GM19240 (cell line): ENCODE measurements around the gene HTT-AS.
A peak's percentile ranks its signal among the peaks of the same experiment; 100 is the strongest.
"Not testable (repeated sequence)": the region's sequence is repeated elsewhere in the genome, so short reads cannot be mapped to it uniquely, and the experiment has no call there.

ENCODE experiments used
- DNase-seq: peaks from one replicate; pipeline ENCODE4 v3.0.0; 2011; ENCODE audit warnings: low spot score; ENCODE audit not compliant: insufficient read length

Gene HTT-AS

DNA sequence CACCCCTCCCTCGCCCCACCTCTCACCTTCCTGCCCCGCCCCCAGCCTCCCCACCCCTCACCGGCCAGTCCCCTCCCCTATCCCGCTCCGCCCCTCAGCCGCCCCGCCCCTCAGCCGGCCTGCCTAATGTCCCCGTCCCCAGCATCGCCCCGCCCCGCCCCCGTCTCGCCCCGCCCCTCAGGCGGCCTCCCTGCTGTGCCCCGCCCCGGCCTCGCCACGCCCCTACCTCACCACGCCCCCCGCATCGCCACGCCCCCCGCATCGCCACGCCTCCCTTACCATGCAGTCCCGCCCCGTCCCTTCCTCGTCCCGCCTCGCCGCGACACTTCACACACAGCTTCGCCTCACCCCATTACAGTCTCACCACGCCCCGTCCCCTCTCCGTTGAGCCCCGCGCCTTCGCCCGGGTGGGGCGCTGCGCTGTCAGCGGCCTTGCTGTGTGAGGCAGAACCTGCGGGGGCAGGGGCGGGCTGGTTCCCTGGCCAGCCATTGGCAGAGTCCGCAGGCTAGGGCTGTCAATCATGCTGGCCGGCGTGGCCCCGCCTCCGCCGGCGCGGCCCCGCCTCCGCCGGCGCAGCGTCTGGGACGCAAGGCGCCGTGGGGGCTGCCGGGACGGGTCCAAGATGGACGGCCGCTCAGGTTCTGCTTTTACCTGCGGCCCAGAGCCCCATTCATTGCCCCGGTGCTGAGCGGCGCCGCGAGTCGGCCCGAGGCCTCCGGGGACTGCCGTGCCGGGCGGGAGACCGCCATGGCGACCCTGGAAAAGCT, at the start of gene HTT-AS, which contains the start of gene HTT:
Gene HTT-AS, minus strand, starts transcription at position 461 of the 768 bp plus-strand sequence.
Gene HTT, plus strand, starts transcription at position 604 of the 768 bp plus-strand sequence. Its CDS starts 145 bp downstream, at position 749.
- peak; percentile 65 for DNase-seq

DNA sequence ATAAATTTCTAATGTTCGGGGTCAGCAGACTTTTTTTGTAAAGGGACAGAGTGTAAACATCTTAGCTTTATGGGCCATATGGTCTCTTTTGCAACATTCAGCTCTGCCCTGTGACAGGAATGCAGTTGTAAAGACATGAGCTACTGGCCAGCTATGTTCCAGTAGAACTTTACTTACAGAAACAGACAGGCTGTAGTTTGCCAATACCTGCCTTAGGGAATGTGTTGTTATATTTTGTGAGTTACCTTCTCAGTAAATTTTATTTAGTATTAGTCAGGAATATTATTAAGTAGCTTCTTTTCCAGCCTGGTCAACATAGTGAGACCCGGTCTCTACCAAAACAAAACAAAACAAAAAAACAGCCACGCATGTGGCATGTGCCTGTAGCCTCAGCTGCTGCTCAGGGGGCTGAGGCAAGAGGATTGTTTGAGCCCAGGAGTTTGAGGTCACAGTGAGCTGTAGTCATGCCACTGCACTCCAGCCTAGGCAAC, 48.9 kb upstream of the HTT-AS start:
- no peak for DNase-seq

DNA sequence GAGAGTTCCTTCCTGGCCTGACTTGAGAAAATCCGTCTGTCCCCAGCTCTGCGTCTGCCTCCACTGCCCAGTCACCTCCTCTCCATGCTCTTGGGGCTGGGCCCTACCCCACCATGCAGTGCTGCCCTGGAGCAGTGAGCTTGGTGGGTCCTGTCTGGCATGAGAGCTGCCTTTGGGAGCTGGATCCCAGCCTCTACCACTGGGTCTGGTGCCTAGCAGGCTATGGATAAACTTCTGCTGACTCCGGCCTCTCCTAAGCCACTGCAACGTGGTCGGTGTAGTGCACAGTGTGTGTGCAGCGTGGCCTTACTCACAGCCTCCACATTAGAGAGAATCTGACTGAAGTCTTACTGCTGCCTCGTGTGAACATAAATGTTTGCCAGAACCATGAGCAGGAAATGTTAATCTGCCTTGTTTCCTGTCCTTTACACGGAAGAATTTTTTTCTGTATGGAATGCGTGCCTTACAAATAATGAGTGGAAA, 47.8 kb upstream of the HTT-AS start:
- DNase-seq = no peak

DNA sequence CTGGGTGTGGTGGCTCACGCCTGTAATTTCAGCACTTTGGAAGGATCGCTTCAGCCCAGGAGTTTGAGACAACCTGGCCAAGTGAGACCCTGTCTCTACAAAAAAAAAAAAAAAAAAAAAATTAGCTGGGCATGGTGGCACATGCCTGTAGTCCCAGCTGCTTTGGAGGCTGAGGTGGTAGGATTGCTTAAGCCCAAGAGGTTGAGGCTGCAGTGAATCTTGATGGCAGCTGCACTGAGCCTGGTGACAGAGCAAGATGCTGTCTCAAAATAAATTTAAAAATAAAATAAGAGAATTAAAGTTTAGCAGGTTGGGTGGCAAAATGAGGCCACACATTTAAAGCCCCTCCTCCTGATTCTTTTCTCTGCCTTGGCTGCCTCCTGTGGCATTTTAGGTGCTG, 47.3 kb upstream of the HTT-AS start:
- DNase-seq = no peak

- DNase-seq = no peak
These were observed 46.8 kb upstream of the HTT-AS start for GRCh38 chr4:3121110-3121509.

- DNase-seq = no peak
These were observed 45.1 kb upstream of the HTT-AS start for GRCh38 chr4:3119464-3119863.

DNA sequence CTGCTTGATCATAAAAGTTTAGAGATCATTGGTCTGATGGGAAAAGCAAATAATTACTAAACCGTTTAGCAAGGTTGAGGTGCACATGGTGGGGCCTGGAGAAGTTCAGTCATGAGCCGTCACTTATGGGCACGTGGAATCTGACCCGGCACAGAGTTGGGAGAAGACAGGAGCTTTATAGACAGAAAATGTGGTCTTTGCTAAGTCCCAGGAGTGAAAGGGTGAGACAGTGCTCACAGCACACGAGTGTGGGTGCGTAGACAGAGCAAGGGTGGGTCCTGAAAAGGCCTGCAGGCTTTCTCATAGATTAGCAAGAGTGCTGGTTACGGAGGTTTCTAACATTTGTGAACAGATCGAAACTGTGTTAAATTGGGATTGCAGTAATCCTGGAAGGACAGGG, 44.0 kb upstream of the HTT-AS start:
- DNase-seq = no peak

- DNase-seq = no peak
These were observed 42.6 kb upstream of the HTT-AS start for GRCh38 chr4:3116955-3117354.

DNA sequence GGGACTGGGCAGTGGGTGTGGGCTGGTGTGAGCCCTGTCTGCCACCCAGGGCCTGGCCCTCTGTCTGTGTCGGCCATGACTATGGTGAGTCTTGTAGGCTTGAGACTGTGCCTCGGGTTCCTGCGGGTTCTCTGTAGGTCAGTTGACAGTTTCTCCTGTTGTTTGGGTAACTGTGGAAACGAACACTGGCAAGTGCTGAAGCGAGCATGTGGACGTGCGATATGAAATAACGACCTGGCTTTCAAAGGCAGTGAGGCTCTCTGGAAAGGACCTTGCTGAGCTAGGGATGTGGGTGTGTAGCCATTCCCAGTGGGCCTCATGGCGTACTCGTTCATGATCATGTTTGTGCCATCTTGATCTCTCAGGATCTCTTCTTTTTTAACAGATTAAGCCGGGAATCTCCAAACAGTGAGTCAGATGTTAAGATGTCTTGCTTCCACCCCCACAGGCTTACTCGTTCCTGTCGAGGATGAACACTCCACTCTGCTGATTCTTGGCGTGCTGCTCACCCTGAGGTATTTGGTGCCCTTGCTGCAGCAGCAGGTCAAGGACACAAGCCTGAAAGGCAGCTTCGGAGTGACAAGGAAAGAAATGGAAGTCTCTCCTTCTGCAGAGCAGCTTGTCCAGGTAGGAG, 41.4 kb upstream of the HTT-AS start:
- DNase-seq = no peak

DNA sequence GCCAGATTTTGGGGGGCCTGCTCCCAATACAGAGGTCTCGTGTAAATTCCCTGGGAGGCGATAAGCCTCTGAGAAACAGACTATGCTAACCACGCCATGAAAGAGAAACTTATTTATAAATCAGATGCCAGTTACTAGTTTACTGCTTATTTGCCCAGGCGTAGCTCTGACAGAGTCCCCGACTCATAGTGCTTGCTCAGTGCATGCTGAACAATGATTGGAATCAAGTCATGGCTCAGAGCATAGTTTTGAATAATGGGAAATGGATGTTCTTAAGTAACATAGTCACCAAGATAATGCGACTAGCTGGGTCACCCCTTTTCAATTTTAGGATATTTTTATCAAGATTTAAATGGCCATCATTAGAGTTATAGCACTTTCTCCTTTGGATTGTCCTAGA, 40.0 kb upstream of the HTT-AS start:
- no peak for DNase-seq

- DNase-seq = no peak
These were observed 38.5 kb upstream of the HTT-AS start for GRCh38 chr4:3112609-3113469.

- no peak for DNase-seq
These were observed 37.9 kb upstream of the HTT-AS start for GRCh38 chr4:3112201-3112600.

- DNase-seq = no peak
These were observed 37.1 kb upstream of the HTT-AS start for GRCh38 chr4:3111461-3111860.

- DNase-seq = no peak
These were observed 33.9 kb upstream of the HTT-AS start for GRCh38 chr4:3108211-3108610.

DNA sequence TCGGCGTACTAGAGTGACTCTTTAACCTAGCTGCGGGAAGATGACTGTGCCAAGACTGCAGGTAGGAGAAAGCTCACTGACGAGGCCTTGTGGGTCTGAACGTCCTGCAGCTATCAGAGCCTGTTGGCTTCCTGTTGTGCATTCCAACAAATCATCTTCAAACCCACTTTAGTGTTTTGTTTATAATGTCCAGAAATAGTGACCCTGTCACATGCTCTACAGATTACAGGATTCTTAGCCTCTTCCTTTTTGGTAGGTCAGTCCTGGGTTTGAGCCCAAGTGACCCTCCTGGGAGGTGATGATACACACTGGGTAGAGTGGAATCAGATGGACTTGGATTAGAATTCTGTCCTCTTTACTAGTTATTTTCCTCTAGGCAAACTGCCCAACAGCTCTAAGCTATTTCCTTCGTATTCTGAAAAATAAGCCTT, 33.4 kb upstream of the HTT-AS start:
- DNase-seq = no peak

- no peak for DNase-seq
These were observed 32.9 kb upstream of the HTT-AS start for GRCh38 chr4:3107271-3107670.

GRCh38 chr4:3106339-3107186, 32.2 kb upstream of the HTT-AS start:
- DNase-seq = peak; percentile 80

GRCh38 chr4:3098346-3098745, 24.0 kb upstream of the HTT-AS start:
- DNase-seq = no peak

- no peak for DNase-seq
These were observed 21.9 kb upstream of the HTT-AS start for GRCh38 chr4:3096202-3096601.

DNA sequence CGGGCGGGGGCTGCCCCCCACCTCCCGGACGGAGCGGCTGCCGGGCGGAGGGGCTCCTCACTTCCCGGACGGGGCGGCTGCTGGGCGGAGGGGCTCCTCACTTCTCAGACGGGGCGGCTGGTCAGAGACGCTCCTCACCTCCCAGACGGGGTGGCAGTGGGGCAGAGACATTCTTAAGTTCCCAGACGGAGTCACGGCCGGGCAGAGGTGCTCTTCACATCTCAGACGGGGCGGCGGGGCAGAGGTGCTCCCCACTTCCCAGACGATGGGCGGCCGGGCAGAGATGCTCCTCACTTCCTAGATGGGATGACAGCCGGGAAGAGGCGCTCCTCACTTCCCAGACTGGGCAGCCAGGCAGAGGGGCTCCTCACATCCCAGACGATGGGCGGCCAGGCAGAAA, 20.4 kb upstream of the HTT-AS start:
- DNase-seq = not testable (repeated sequence)

DNA sequence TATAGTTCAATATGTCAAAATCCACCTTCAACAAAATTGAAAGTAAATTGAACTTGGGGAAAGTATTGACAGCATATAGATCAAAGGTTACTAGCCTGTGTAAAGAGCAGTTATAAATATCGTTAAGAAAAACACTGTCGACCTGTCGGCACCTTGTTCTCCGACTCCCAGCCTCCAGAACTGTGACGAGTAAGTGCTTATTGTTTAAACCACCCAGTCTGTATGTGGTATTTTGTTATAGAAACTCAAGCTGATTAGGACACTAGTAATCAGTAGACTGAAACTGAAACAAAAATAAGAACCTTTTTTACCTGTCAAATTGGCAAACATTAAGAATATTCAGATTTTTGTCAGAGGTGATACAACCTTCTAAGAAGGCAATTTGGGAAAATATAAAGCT, 17.1 kb upstream of the HTT-AS start:
- DNase-seq = no peak
